A673 (cell line): ENCODE measurements around the gene DOCK10.

Experiments
- EZH2 ChIP-seq: fragments of 200-600 bp; sonication (generic); IDR thresholded peaks from 2 replicates; pipeline ENCODE4 v1.6.1; 2017; ENCODE audit warnings: borderline replicate concordance, low read depth, mild to moderate bottlenecking, mixed read lengths, antibody characterized with exemption, low read length; ENCODE audit not compliant: poor library complexity, severe bottlenecking
- TF ChIP-seq, protein P1 (sequence below): fragments of 300-800, 200-600 bp; sonication (generic); conservative IDR thresholded peaks from 2 replicates; pipeline ENCODE4 v1.5.1; 2017; ENCODE audit warnings: low read depth, mild to moderate bottlenecking, antibody characterized with exemption, low read length, moderate library complexity, mixed read lengths

DNA sequence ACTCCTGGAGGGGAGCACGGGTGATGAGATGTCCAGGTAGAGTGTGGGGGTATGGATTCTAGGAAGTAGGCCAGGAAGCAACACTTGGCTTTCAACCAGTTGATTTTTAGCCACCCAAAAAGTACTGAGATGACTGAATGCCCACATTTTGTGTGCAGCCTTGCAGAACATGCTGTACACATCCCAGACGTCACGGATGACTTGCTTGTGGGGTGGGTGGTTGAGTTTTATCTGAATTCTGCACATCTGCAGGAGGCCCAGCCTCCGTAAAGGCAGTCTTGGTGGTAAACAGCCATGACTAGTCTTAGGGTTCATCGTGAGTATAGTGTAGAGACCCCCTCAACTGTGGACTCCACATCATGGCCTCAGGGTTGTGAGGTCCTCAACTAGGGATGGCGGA, 272.8 kb downstream of the DOCK10 start:
- TF ChIP-seq, protein P1, sequence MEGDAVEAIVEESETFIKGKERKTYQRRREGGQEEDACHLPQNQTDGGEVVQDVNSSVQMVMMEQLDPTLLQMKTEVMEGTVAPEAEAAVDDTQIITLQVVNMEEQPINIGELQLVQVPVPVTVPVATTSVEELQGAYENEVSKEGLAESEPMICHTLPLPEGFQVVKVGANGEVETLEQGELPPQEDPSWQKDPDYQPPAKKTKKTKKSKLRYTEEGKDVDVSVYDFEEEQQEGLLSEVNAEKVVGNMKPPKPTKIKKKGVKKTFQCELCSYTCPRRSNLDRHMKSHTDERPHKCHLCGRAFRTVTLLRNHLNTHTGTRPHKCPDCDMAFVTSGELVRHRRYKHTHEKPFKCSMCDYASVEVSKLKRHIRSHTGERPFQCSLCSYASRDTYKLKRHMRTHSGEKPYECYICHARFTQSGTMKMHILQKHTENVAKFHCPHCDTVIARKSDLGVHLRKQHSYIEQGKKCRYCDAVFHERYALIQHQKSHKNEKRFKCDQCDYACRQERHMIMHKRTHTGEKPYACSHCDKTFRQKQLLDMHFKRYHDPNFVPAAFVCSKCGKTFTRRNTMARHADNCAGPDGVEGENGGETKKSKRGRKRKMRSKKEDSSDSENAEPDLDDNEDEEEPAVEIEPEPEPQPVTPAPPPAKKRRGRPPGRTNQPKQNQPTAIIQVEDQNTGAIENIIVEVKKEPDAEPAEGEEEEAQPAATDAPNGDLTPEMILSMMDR, result no peak
- no peak for TF ChIP-seq EZH2
